ENCODE data around the gene DLST. TPM values are rescaled to one million over a fixed set of nuclear protein-coding genes. Genes with fewer than 3 reads are reported as not detected.

DLST gene
- polyA plus RNA-seq (2013): 46.1 and 47.0 TPM in 2 replicates

GRCh38 chr14:74881431-74882102 lies at the start of gene DLST:
DLST (plus strand) TSS chr14:74881916; CDS start chr14:74881954, 38 bp downstream.
- H3K36me3 ChIP-seq (ENCODE audit: control insufficient read depth in 1 of 2, insufficient read depth in 2 of 2, low read length in 2 of 2): peaks cover 2 to 3% of the 10 kb centered on the region in 2 experiments
- no peaks in the 10 kb centered on the region for H3K27me3 ChIP-seq (ENCODE audit: insufficient read depth, low read length)
- peak within 1 kb of the TSS; percentile 36 for H3K27ac ChIP-seq (ENCODE audit: low read depth, low read length)
- peaks cover 14% of the 10 kb centered on the region for H3K79me2 ChIP-seq (ENCODE audit: control insufficient read depth, insufficient read depth, low read length, poor library complexity)
- peak within 1 kb of the TSS; percentile 93 for H3K9ac ChIP-seq (ENCODE audit: low read length)
- H2BK120ac ChIP-seq (ENCODE audit: insufficient read depth, low read length, poor library complexity): peak within 1 kb of the TSS; percentile 76
- H4K8ac ChIP-seq (ENCODE audit: low read depth, low read length): peak within 1 kb of the TSS; percentile 95
- H3K18ac ChIP-seq (ENCODE audit: low read length): peak within 1 kb of the TSS; percentile 94
- H2AFZ ChIP-seq (ENCODE audit: insufficient read depth, low read length, poor library complexity): peak within 1 kb of the TSS; percentile 86
- H3K4me1 ChIP-seq (ENCODE audit: control insufficient read depth in 1 of 2, insufficient read depth in 2 of 2, low read length in 2 of 2): peaks cover 5 to 10% of the 10 kb centered on the region in 2 experiments
- DNase-seq: peak; percentile 81 to 90
- H2AK5ac ChIP-seq (ENCODE audit: low read length): peak within 1 kb of the TSS; percentile 53
- peak within 1 kb of the TSS; percentile 93 for H2BK5ac ChIP-seq (ENCODE audit: low read depth, low read length, poor library complexity)
- peak within 1 kb of the TSS; percentile 90 for H3K14ac ChIP-seq (ENCODE audit: low read length)
- peak within 1 kb of the TSS; percentile 99 for H3K4me3 ChIP-seq (ENCODE audit: low read depth, low read length)
- H3K79me1 ChIP-seq (ENCODE audit: low read length): peaks cover 8% of the 10 kb centered on the region
- peak within 1 kb of the TSS; percentile 88 for H3K4me2 ChIP-seq (ENCODE audit: low read length)
- H3K9me3 ChIP-seq (ENCODE audit: insufficient read depth, low read depth, low read length): no peaks in the 10 kb centered on the region
- H3K4ac ChIP-seq (ENCODE audit: low read depth, low read length): peak within 1 kb of the TSS; percentile 69
- WGBS (ENCODE audit: extremely low coverage, insufficient coverage, insufficient read length): no CpG with 5 or more reads among the region's 53 CpGs
- no peak within 1 kb of the TSS for H2BK12ac ChIP-seq (ENCODE audit: low read length)
- H3K23ac ChIP-seq (ENCODE audit: low read length): no peak within 1 kb of the TSS
- peak within 1 kb of the TSS; percentile 89 for H4K91ac ChIP-seq (ENCODE audit: low read depth, low read length)
- H4K12ac ChIP-seq (ENCODE audit: low read depth, low read length): peak within 1 kb of the TSS; percentile 98

GRCh38 chr14:74832849-74833248 lies 48.9 kb upstream of the DLST start:
- Histone ChIP-seq H2BK12ac (ENCODE audit: low read length) (no peak overlapping the region), H2BK5ac (ENCODE audit: low read depth, low read length, poor library complexity) (no peak overlapping the region), H3K79me2 (ENCODE audit: control insufficient read depth, insufficient read depth, low read length, poor library complexity) (no peaks in the 10 kb centered on the region), H4K91ac (ENCODE audit: low read depth, low read length) (no peak overlapping the region), H4K12ac (ENCODE audit: low read depth, low read length) (no peak overlapping the region), H3K4me2 (ENCODE audit: low read length) (no peak overlapping the region), H3K27me3 (ENCODE audit: insufficient read depth, low read length) (no peaks in the 10 kb centered on the region), H3K4ac (ENCODE audit: low read depth, low read length) (no peak overlapping the region), H3K4me1 (ENCODE audit: control insufficient read depth in 1 of 2, insufficient read depth in 2 of 2, low read length in 2 of 2) (no peaks in the 10 kb centered on the region), H2AFZ (ENCODE audit: insufficient read depth, low read length, poor library complexity) (no peak overlapping the region), H3K9ac (ENCODE audit: low read length) (no peak overlapping the region), H3K27ac (ENCODE audit: low read depth, low read length) (no peak overlapping the region), H3K79me1 (ENCODE audit: low read length) (no peaks in the 10 kb centered on the region), H3K9me3 (ENCODE audit: insufficient read depth, low read depth, low read length) (no peaks in the 10 kb centered on the region), H3K36me3 (ENCODE audit: control insufficient read depth in 1 of 2, insufficient read depth in 2 of 2, low read length in 2 of 2) (peaks cover 7 to 16% of the 10 kb centered on the region in 2 experiments), H4K8ac (ENCODE audit: low read depth, low read length) (no peak overlapping the region), H3K18ac (ENCODE audit: low read length) (no peak overlapping the region), H3K23ac (ENCODE audit: low read length) (no peak overlapping the region), H2BK120ac (ENCODE audit: insufficient read depth, low read length, poor library complexity) (no peak overlapping the region), H3K4me3 (ENCODE audit: low read depth, low read length) (no peak overlapping the region), H3K14ac (ENCODE audit: low read length) (no peak overlapping the region), H2AK5ac (ENCODE audit: low read length) (no peak overlapping the region)
- DNase-seq: no peak
- no CpG with 5 or more reads among the region's 4 CpGs for WGBS (ENCODE audit: extremely low coverage, insufficient coverage, insufficient read length)

- DNase-seq: no peak
- Histone ChIP-seq H3K9ac (ENCODE audit: low read length) (no peak overlapping the region), H2BK120ac (ENCODE audit: insufficient read depth, low read length, poor library complexity) (no peak overlapping the region), H2BK12ac (ENCODE audit: low read length) (no peak overlapping the region), H3K27me3 (ENCODE audit: insufficient read depth, low read length) (no peaks in the 10 kb centered on the region), H2AK5ac (ENCODE audit: low read length) (no peak overlapping the region), H3K4ac (ENCODE audit: low read depth, low read length) (no peak overlapping the region), H2BK5ac (ENCODE audit: low read depth, low read length, poor library complexity) (no peak overlapping the region), H4K12ac (ENCODE audit: low read depth, low read length) (no peak overlapping the region), H4K8ac (ENCODE audit: low read depth, low read length) (no peak overlapping the region), H4K91ac (ENCODE audit: low read depth, low read length) (no peak overlapping the region), H3K27ac (ENCODE audit: low read depth, low read length) (no peak overlapping the region), H3K14ac (ENCODE audit: low read length) (no peak overlapping the region), H3K23ac (ENCODE audit: low read length) (no peak overlapping the region), H3K4me3 (ENCODE audit: low read depth, low read length) (no peak overlapping the region), H3K4me1 (ENCODE audit: control insufficient read depth in 1 of 2, insufficient read depth in 2 of 2, low read length in 2 of 2) (no peaks in the 10 kb centered on the region), H3K36me3 (ENCODE audit: control insufficient read depth in 1 of 2, insufficient read depth in 2 of 2, low read length in 2 of 2) (peaks cover 5 to 9% of the 10 kb centered on the region in 2 experiments), H3K9me3 (ENCODE audit: insufficient read depth, low read depth, low read length) (no peaks in the 10 kb centered on the region), H3K4me2 (ENCODE audit: low read length) (no peak overlapping the region), H3K79me1 (ENCODE audit: low read length) (no peaks in the 10 kb centered on the region), H3K18ac (ENCODE audit: low read length) (no peak overlapping the region), H2AFZ (ENCODE audit: insufficient read depth, low read length, poor library complexity) (no peak overlapping the region), H3K79me2 (ENCODE audit: control insufficient read depth, insufficient read depth, low read length, poor library complexity) (no peaks in the 10 kb centered on the region)
- WGBS (ENCODE audit: extremely low coverage, insufficient coverage, insufficient read length): no CpG with 5 or more reads among the region's 5 CpGs
These were observed 46.9 kb upstream of the DLST start for GRCh38 chr14:74834692-74835392.

- no peak overlapping the region for H3K4ac ChIP-seq (ENCODE audit: low read depth, low read length)
- no peak overlapping the region for H3K27ac ChIP-seq (ENCODE audit: low read depth, low read length)
- no CpG with 5 or more reads among the region's 7 CpGs for WGBS (ENCODE audit: extremely low coverage, insufficient coverage, insufficient read length)
- H2BK120ac ChIP-seq (ENCODE audit: insufficient read depth, low read length, poor library complexity): no peak overlapping the region
- H3K79me1 ChIP-seq (ENCODE audit: low read length): no peaks in the 10 kb centered on the region
- DNase-seq: no peak
- no peaks in the 10 kb centered on the region for H3K4me1 ChIP-seq (ENCODE audit: control insufficient read depth in 1 of 2, insufficient read depth in 2 of 2, low read length in 2 of 2)
- peaks cover 3 to 7% of the 10 kb centered on the region in 2 experiments for H3K36me3 ChIP-seq (ENCODE audit: control insufficient read depth in 1 of 2, insufficient read depth in 2 of 2, low read length in 2 of 2)
- H3K18ac ChIP-seq (ENCODE audit: low read length): no peak overlapping the region
- no peak overlapping the region for H4K91ac ChIP-seq (ENCODE audit: low read depth, low read length)
- no peak overlapping the region for H4K8ac ChIP-seq (ENCODE audit: low read depth, low read length)
- no peak overlapping the region for H3K9ac ChIP-seq (ENCODE audit: low read length)
- no peaks in the 10 kb centered on the region for H3K79me2 ChIP-seq (ENCODE audit: control insufficient read depth, insufficient read depth, low read length, poor library complexity)
- H2AK5ac ChIP-seq (ENCODE audit: low read length): no peak overlapping the region
- H2AFZ ChIP-seq (ENCODE audit: insufficient read depth, low read length, poor library complexity): no peak overlapping the region
- H3K9me3 ChIP-seq (ENCODE audit: insufficient read depth, low read depth, low read length): no peaks in the 10 kb centered on the region
- H4K12ac ChIP-seq (ENCODE audit: low read depth, low read length): no peak overlapping the region
- no peak overlapping the region for H2BK5ac ChIP-seq (ENCODE audit: low read depth, low read length, poor library complexity)
- no peak overlapping the region for H3K23ac ChIP-seq (ENCODE audit: low read length)
- no peak overlapping the region for H3K4me2 ChIP-seq (ENCODE audit: low read length)
- H3K14ac ChIP-seq (ENCODE audit: low read length): no peak overlapping the region
- no peaks in the 10 kb centered on the region for H3K27me3 ChIP-seq (ENCODE audit: insufficient read depth, low read length)
- H2BK12ac ChIP-seq (ENCODE audit: low read length): no peak overlapping the region
- no peak overlapping the region for H3K4me3 ChIP-seq (ENCODE audit: low read depth, low read length)
These were observed 46.0 kb upstream of the DLST start for GRCh38 chr14:74835645-74836250.
